Measurements from ENCODE around the gene ABHD12. TPM values are rescaled to one million over a fixed set of nuclear protein-coding genes. Genes with fewer than 3 reads are reported as not detected.
"Not testable (repeated sequence)": the region's sequence is repeated elsewhere in the genome, so short reads cannot be mapped to it uniquely, and the experiment has no call there.

The ABHD12 gene
- polyA plus RNA-seq, 4 donors = 28.0 to 93.9 (median 54.9) TPM

DNA sequence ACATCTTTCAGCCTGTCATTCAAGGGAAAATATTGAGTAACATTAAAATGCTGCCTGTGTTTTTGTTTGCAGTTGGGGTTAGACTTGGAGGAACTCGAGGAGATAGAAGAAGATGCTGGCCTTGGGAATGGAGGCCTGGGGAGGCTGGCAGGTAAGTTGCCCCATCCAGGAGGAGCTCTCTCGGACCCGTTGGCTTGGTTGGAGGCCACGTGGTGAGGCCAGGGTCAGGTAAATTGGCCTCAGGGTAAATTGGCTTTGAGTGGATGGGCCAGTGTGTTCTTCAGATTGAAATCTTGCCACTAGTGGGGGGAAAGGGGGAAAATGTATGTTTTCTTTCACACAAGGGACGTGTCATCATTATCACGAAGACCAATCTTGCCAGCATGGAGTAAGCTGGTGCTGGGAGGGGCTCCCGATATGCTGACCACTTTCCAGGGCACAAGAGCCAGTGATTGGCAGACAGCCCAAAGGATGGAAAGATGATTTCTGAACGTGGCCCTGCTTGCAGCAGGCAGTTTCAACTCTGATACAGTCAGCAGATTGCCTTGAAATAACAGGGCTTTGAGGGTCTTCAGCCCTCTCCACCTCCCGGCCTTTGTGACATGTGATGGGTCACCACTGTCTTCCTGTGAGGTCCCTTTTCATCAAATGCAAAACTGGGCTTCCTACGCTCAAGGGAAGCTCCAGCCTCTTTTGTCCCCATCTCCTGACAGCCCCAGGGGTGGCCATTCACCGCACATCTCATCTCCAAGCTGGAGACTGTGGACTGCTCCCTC lies 121.4 kb downstream of the ABHD12 start:
- Histone ChIP-seq H3K36me3 (ENCODE audit: control insufficient read depth in 3 of 3, insufficient read depth in 2 of 3, low read depth in 1 of 3, low read length in 3 of 3) (peaks cover 10 to 47% (median 16%) of the 10 kb centered on the region in 3 donors), H3K4me1 (ENCODE audit: control insufficient read depth in 3 of 3, insufficient read depth in 2 of 3, low read depth in 1 of 3, low read length in 2 of 3) (no peaks in the 10 kb centered on the region), H3K4me3 (ENCODE audit: low read depth in 1 of 3, low read length in 3 of 3) (no peak overlapping the region), H3K27me3 (ENCODE audit: control insufficient read depth in 3 of 3, insufficient read depth in 3 of 3, low read length in 3 of 3) (no peaks in the 10 kb centered on the region), H3K9me3 (ENCODE audit: control insufficient read depth in 2 of 2, insufficient read depth in 1 of 2, low read depth in 1 of 2, low read length in 1 of 2) (no peaks in the 10 kb centered on the region), H3K27ac (ENCODE audit: low read depth in 1 of 3, low read length in 2 of 3) (no peak overlapping the region)
- no peak for FAIRE-seq
- 88 to 89% (median 89%) methylated on average over 11 of the region's 11 CpGs for WGBS, 3 donors
- DNase-seq = no peak

DNA sequence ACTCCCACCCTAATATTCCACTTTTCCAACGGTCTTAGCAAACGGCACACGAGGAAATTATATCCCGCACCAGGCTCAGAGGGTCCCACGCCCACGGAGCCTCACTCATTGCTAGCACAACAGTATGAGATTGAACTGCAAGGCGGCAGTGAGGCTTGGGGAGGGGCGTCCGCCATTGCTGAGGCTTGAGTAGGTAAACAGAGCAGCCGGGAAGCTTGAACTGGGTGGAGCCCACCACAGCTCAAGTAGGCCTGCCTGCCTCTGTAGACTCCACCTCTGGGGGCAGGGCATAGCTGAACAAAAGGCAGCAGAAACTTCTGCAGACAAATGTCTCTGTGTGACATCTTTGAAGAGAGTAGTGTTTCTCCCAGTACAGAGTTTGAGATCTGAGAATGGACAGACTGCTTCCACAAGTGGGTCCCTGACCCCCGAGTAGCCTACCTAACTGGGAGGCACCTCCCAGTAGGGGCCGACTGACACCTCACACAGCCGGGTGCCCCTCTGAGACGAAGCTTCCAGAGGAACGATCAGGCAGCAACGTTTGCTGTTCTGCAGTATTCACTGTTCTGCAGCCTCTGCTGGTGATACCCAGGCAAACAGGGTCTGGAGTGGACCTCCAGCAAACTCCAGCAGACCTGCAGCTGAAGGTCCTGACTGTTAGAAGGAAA lies 129.7 kb downstream of the ABHD12 start:
- H3K27ac ChIP-seq (ENCODE audit: low read depth in 1 of 3, low read length in 2 of 3); H3K9me3 ChIP-seq (ENCODE audit: control insufficient read depth in 2 of 2, insufficient read depth in 1 of 2, low read depth in 1 of 2, low read length in 1 of 2); FAIRE-seq; DNase-seq; H3K4me3 ChIP-seq (ENCODE audit: low read depth in 1 of 3, low read length in 3 of 3); H3K27me3 ChIP-seq (ENCODE audit: control insufficient read depth in 3 of 3, insufficient read depth in 3 of 3, low read length in 3 of 3): not testable (repeated sequence)
- WGBS, 3 donors = 72 to 88% (median 79%) methylated on average over 16 of the region's 16 CpGs
- H3K36me3 ChIP-seq (ENCODE audit: control insufficient read depth in 3 of 3, insufficient read depth in 2 of 3, low read depth in 1 of 3, low read length in 3 of 3) = peaks cover 0 to 23% (median 2%) of the 10 kb centered on the region in 3 donors
- H3K4me1 ChIP-seq (ENCODE audit: control insufficient read depth in 3 of 3, insufficient read depth in 2 of 3, low read depth in 1 of 3, low read length in 2 of 3) = peaks cover 0 to 16% (median 0%) of the 10 kb centered on the region in 3 donors

DNA sequence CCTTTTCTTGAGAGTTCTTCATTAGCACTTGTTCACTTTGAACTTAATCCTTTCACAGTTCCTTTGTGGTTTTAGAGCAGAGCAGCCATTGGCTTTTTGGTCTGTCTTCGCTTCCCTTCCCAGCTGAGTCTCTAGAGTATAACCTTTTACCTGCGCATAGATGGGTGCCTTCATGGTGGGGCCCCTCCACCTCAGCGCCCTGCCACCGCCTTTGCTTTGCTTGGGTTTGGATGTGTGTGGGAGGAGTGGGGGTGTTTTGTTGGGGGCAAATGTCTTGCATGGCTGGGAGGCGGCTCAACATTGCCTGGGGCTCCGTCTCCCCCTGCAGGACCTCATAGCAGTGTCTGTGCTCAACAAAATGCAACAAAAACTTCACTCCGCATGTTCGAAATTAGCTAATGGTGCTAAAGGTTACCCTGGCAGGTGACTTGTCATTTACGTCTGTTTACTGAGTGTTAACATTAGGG lies 130.8 kb downstream of the ABHD12 start:
- Histone ChIP-seq H3K4me1 (ENCODE audit: control insufficient read depth in 3 of 3, insufficient read depth in 2 of 3, low read depth in 1 of 3, low read length in 2 of 3) (peaks cover 0 to 16% (median 0%) of the 10 kb centered on the region in 3 donors), H3K4me3 (ENCODE audit: low read depth in 1 of 3, low read length in 3 of 3) (no peak overlapping the region), H3K27me3 (ENCODE audit: control insufficient read depth in 3 of 3, insufficient read depth in 3 of 3, low read length in 3 of 3) (no peaks in the 10 kb centered on the region), H3K27ac (ENCODE audit: low read depth in 1 of 3, low read length in 2 of 3) (peak overlapping the region in 1 of 3 donors; percentile 69), H3K36me3 (ENCODE audit: control insufficient read depth in 3 of 3, insufficient read depth in 2 of 3, low read depth in 1 of 3, low read length in 3 of 3) (peaks cover 0 to 30% (median 2%) of the 10 kb centered on the region in 3 donors), H3K9me3 (ENCODE audit: control insufficient read depth in 2 of 2, insufficient read depth in 1 of 2, low read depth in 1 of 2, low read length in 1 of 2) (no peaks in the 10 kb centered on the region)
- WGBS, 3 donors = 39 to 74% (median 61%) methylated on average over 9 of the region's 9 CpGs
- FAIRE-seq (no peak), DNase-seq (peak; percentile 77 to 89)

DNA sequence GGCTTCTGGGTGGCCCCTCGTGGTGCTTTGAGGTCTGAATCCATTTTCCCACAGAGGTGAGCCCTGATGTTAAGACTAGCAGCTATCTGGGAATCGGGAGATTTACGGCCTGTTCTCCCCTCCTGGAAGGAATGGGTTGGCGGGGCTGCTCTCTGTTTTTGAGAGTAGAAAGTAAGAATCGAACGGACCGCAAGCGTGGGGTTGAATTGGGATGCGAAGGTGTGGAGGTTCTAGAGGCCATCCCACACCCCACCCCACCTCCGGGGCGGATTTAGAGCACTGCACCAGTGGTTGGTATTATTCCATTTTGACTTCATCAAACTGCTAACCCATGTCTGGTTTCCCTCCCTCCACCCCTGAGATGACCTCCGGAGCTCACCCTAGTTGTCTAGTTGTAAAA lies 131.3 kb downstream of the ABHD12 start:
- no peaks in the 10 kb centered on the region for H3K27me3 ChIP-seq (ENCODE audit: control insufficient read depth in 3 of 3, insufficient read depth in 3 of 3, low read length in 3 of 3)
- peaks cover 0 to 30% (median 2%) of the 10 kb centered on the region in 3 donors for H3K36me3 ChIP-seq (ENCODE audit: control insufficient read depth in 3 of 3, insufficient read depth in 2 of 3, low read depth in 1 of 3, low read length in 3 of 3)
- DNase-seq = no peak
- 87 to 95% (median 92%) methylated on average over 12 of the region's 12 CpGs for WGBS, 3 donors
- no peak overlapping the region for H3K4me3 ChIP-seq (ENCODE audit: low read depth in 1 of 3, low read length in 3 of 3)
- no peak for FAIRE-seq
- H3K9me3 ChIP-seq (ENCODE audit: control insufficient read depth in 2 of 2, insufficient read depth in 1 of 2, low read depth in 1 of 2, low read length in 1 of 2) = no peaks in the 10 kb centered on the region
- H3K4me1 ChIP-seq (ENCODE audit: control insufficient read depth in 3 of 3, insufficient read depth in 2 of 3, low read depth in 1 of 3, low read length in 2 of 3) = peaks cover 0 to 16% (median 0%) of the 10 kb centered on the region in 3 donors
- H3K27ac ChIP-seq (ENCODE audit: low read depth in 1 of 3, low read length in 2 of 3) = peak overlapping the region in 1 of 3 donors; percentile 69

DNA sequence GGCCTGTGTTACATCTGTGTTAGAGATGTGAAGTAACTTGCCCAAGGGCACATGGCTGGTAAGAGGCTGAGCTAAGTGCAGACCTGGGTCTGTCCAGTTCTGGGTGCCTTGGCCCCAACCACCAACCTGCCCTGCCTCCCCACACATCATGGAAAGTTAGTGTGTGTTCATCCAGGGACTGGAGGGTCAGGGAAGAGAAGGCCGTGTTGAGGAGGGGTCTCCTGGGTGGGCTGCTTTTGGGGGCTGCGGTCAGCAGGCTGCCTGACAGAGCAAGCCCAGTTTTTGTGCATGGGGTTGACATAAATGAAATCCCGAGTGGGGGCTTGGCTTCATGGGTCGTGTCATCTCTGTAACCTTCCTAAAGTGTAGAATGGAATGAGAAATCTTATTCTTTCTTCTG lies 131.8 kb downstream of the ABHD12 start:
- no peak for FAIRE-seq
- no peak overlapping the region for H3K27ac ChIP-seq (ENCODE audit: low read depth in 1 of 3, low read length in 2 of 3)
- DNase-seq = no peak
- no peak overlapping the region for H3K4me3 ChIP-seq (ENCODE audit: low read depth in 1 of 3, low read length in 3 of 3)
- H3K27me3 ChIP-seq (ENCODE audit: control insufficient read depth in 3 of 3, insufficient read depth in 3 of 3, low read length in 3 of 3) = no peaks in the 10 kb centered on the region
- H3K9me3 ChIP-seq (ENCODE audit: control insufficient read depth in 2 of 2, insufficient read depth in 1 of 2, low read depth in 1 of 2, low read length in 1 of 2) = no peaks in the 10 kb centered on the region
- H3K4me1 ChIP-seq (ENCODE audit: control insufficient read depth in 3 of 3, insufficient read depth in 2 of 3, low read depth in 1 of 3, low read length in 2 of 3) = peaks cover 0 to 16% (median 0%) of the 10 kb centered on the region in 3 donors
- peaks cover 0 to 30% (median 2%) of the 10 kb centered on the region in 3 donors for H3K36me3 ChIP-seq (ENCODE audit: control insufficient read depth in 3 of 3, insufficient read depth in 2 of 3, low read depth in 1 of 3, low read length in 3 of 3)
- WGBS, 3 donors = 78 to 94% (median 86%) methylated on average over 4 of the region's 4 CpGs

DNA sequence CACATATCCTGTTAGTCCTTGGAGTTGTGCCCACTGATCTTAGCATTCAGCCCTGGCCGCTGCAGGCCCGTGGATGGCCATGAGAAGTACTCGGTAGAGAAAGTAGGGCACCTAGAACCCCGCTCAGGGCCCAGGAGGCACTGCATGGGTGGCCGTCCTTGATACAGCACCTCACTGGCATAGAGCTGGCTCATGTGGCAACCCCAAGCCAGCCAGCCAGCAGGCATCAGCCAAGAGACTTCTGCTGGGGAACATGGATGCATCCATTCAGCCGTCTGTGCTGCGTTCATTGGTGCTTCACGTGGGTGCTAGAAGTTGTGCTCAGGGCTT lies 132.2 kb downstream of the ABHD12 start:
- Histone ChIP-seq H3K27me3 (ENCODE audit: control insufficient read depth in 3 of 3, insufficient read depth in 3 of 3, low read length in 3 of 3) (no peaks in the 10 kb centered on the region), H3K4me3 (ENCODE audit: low read depth in 1 of 3, low read length in 3 of 3) (no peak overlapping the region), H3K27ac (ENCODE audit: low read depth in 1 of 3, low read length in 2 of 3) (no peak overlapping the region), H3K9me3 (ENCODE audit: control insufficient read depth in 2 of 2, insufficient read depth in 1 of 2, low read depth in 1 of 2, low read length in 1 of 2) (no peaks in the 10 kb centered on the region), H3K4me1 (ENCODE audit: control insufficient read depth in 3 of 3, insufficient read depth in 2 of 3, low read depth in 1 of 3, low read length in 2 of 3) (peaks cover 0 to 18% (median 0%) of the 10 kb centered on the region in 3 donors), H3K36me3 (ENCODE audit: control insufficient read depth in 3 of 3, insufficient read depth in 2 of 3, low read depth in 1 of 3, low read length in 3 of 3) (peaks cover 0 to 30% (median 2%) of the 10 kb centered on the region in 3 donors)
- DNase-seq = no peak
- FAIRE-seq = no peak
- WGBS, 3 donors = 89 to 94% (median 90%) methylated on average over 8 of the region's 8 CpGs

DNA sequence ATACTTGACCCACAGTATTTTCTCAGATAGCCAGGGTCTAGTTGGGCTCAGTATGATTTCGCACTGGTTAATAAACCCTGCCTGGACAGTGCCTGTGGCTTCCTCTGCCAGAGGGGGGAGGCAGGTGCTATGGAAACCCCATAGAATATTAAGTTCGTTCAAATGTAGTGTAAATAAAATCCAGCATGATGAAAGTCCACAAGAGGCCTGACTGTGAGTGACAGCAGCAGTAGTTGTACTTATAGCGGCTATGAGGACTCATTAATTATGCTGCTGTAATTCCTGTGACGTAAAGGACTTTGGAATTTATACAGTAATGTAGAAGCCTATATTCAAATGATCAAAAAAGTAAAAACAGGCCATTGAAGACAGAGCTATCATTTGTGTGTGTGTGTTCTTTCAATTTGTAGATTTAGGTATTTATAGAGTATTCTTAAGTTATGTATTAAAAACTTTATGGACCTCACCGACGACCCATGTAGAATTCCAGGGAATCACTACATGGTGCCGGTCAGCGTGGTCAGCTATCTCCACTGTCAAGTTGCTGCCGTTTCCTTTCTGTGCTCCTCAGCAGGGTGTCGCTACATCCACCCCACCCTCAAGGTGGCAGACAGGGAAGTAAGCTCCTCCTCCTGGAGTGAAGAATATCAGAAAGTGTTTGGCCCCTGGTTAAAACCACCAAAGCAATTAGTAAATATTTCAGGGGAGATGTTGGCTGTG lies 132.7 kb downstream of the ABHD12 start:
- H3K9me3 ChIP-seq (ENCODE audit: control insufficient read depth in 2 of 2, insufficient read depth in 1 of 2, low read depth in 1 of 2, low read length in 1 of 2) = no peaks in the 10 kb centered on the region
- H3K4me1 ChIP-seq (ENCODE audit: control insufficient read depth in 3 of 3, insufficient read depth in 2 of 3, low read depth in 1 of 3, low read length in 2 of 3) = peaks cover 0 to 23% (median 1%) of the 10 kb centered on the region in 3 donors
- H3K4me3 ChIP-seq (ENCODE audit: low read depth in 1 of 3, low read length in 3 of 3) = no peak overlapping the region
- H3K27ac ChIP-seq (ENCODE audit: low read depth in 1 of 3, low read length in 2 of 3) = no peak overlapping the region
- FAIRE-seq (no peak), DNase-seq (peak; percentile 60 to 71)
- WGBS, 3 donors = 49 to 73% (median 62%) methylated on average over 10 of the region's 10 CpGs
- peaks cover 0 to 32% (median 2%) of the 10 kb centered on the region in 3 donors for H3K36me3 ChIP-seq (ENCODE audit: control insufficient read depth in 3 of 3, insufficient read depth in 2 of 3, low read depth in 1 of 3, low read length in 3 of 3)
- no peaks in the 10 kb centered on the region for H3K27me3 ChIP-seq (ENCODE audit: control insufficient read depth in 3 of 3, insufficient read depth in 3 of 3, low read length in 3 of 3)

DNA sequence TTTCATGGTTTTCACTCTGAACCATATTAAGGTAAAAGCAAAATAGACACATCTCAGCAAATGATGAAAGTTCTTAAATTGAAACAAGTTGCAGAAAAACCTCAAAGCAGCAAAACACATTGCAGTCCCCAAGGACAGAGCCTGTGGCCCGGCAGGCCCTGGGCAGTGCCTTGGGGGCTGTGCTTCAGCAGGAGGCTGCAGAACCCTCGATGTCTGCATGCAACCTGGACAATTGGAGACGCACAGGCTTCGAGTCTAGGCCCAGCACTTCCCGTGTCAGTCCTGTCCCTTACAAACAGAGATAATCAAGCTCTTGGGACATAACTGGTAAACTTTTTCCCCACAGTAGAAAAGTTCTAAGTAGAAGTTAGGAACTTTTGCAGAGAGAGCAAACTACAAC lies 133.5 kb downstream of the ABHD12 start:
- Histone ChIP-seq H3K36me3 (ENCODE audit: control insufficient read depth in 3 of 3, insufficient read depth in 2 of 3, low read depth in 1 of 3, low read length in 3 of 3) (peaks cover 0 to 35% (median 2%) of the 10 kb centered on the region in 3 donors), H3K4me1 (ENCODE audit: control insufficient read depth in 3 of 3, insufficient read depth in 2 of 3, low read depth in 1 of 3, low read length in 2 of 3) (peaks cover 0 to 30% (median 2%) of the 10 kb centered on the region in 3 donors), H3K4me3 (ENCODE audit: low read depth in 1 of 3, low read length in 3 of 3) (no peak overlapping the region), H3K9me3 (ENCODE audit: control insufficient read depth in 2 of 2, insufficient read depth in 1 of 2, low read depth in 1 of 2, low read length in 1 of 2) (no peaks in the 10 kb centered on the region), H3K27me3 (ENCODE audit: control insufficient read depth in 3 of 3, insufficient read depth in 3 of 3, low read length in 3 of 3) (no peaks in the 10 kb centered on the region), H3K27ac (ENCODE audit: low read depth in 1 of 3, low read length in 2 of 3) (no peak overlapping the region)
- WGBS, 3 donors = 90 to 96% (median 93%) methylated on average over 5 of the region's 5 CpGs
- FAIRE-seq (no peak), DNase-seq (no peak)
